ENCODE data around the gene ATG2B.

Gene ATG2B, protein sequence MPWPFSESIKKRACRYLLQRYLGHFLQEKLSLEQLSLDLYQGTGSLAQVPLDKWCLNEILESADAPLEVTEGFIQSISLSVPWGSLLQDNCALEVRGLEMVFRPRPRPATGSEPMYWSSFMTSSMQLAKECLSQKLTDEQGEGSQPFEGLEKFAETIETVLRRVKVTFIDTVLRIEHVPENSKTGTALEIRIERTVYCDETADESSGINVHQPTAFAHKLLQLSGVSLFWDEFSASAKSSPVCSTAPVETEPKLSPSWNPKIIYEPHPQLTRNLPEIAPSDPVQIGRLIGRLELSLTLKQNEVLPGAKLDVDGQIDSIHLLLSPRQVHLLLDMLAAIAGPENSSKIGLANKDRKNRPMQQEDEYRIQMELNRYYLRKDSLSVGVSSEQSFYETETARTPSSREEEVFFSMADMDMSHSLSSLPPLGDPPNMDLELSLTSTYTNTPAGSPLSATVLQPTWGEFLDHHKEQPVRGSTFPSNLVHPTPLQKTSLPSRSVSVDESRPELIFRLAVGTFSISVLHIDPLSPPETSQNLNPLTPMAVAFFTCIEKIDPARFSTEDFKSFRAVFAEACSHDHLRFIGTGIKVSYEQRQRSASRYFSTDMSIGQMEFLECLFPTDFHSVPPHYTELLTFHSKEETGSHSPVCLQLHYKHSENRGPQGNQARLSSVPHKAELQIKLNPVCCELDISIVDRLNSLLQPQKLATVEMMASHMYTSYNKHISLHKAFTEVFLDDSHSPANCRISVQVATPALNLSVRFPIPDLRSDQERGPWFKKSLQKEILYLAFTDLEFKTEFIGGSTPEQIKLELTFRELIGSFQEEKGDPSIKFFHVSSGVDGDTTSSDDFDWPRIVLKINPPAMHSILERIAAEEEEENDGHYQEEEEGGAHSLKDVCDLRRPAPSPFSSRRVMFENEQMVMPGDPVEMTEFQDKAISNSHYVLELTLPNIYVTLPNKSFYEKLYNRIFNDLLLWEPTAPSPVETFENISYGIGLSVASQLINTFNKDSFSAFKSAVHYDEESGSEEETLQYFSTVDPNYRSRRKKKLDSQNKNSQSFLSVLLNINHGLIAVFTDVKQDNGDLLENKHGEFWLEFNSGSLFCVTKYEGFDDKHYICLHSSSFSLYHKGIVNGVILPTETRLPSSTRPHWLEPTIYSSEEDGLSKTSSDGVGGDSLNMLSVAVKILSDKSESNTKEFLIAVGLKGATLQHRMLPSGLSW (N-terminal part only)

DNA sequence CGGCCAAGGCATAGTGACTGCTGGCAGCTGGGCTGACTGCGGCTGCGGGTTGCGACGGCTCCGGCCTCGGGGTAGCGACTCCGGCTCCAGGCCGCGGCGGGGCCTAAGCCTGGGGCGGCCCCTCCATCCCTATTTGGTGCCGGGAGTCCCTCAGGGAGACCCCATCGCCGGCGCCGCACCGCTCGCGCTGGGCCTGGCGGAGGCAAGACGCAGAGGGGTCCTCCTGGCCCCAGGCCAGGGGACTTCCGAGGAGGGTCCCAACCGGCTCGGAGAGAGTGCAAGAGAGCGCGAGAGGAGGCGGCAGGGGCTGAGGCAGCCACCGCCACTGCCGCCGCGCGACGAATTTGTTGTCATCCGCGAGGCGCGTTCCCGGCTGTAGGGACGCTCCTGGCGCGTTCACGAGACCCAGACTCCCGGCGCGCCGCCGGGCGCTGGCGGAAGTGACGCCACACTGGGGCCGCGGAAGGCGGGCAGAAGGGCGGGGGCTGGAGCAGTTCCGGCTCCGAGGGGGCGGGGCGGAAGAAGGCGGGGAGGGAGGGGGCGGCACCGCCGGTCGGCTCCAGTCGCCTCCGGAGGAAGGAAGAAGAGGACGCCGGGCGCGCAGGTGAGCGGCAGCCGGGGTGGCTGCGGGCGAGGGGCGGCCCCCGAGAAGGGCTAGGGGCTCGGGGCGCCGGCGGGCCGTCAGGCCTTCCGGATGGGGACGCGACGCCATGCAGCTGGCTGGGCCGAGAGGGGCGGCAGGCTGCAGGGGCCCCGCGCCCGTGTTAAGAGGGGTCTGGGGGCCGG is at the start of gene ATG2B, which contains the start of gene GSKIP:
TSS of gene ATG2B (minus strand) at position 377 of the 786 bp plus-strand sequence. CDS start at position 12, 365 bp downstream.
TSS of gene GSKIP (plus strand) at position 562 of the 786 bp plus-strand sequence. CDS start 18,722 bp downstream, outside the sequence.
- ATAC-seq (peak; percentile 87), DNase-seq (peak; percentile 97)
- Mint-ChIP-seq H3K4me1 (peaks cover 58% of the 10 kb centered on the region), H3K4me3 (peak within 1 kb of the TSS; percentile 95 to 99), H3K9me3 (no peaks in the 10 kb centered on the region), H3K27me3 (no peaks in the 10 kb centered on the region), H3K27ac (peak within 1 kb of the TSS; percentile 97 to 99)

DNA sequence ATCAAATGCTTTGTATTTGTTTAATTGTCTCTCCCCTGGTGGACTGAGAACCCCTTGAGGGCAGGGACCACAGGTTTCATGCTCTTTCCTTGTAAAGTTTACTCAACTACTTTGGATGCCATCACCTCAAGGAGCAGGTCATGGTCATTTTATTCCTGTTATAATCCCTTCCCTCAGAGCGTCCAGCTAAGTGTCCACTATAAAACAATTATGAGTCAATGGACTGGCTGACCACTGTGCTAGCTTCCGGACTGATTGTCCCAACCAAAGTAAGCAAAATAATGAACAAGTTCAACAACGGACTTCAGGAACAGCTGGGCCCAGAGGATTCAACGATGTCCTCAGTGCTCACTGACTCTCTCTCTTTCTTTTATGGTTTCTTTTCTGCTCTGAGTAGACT is 47.0 kb upstream of the ATG2B start:
- no peak overlapping the region for H3K27ac Mint-ChIP-seq
- ATAC-seq (no peak), DNase-seq (no peak)
- H3K4me3 Mint-ChIP-seq: no peak overlapping the region
- H3K27me3 Mint-ChIP-seq: peaks cover 9% of the 10 kb centered on the region
- H3K4me1 Mint-ChIP-seq: no peaks in the 10 kb centered on the region
- no peaks in the 10 kb centered on the region for H3K9me3 Mint-ChIP-seq

DNA sequence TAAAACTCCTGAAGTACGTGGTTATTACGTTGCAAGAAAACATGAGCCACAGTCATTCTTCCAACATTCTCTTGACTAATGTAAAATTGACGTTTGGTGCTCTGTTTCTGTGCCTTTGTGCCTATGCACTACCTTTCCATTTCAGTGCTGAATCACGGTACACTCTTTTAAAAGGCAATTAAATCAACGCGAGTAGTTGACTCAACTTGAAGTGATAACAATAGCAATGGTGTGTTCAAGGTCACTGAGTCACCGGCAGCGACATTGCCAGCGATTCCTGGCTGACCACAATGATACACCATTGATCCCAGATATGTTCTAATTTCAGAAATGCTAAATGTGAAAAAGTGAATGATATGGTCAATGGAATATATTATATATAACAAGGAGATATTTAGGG is 46.6 kb upstream of the ATG2B start:
- H3K4me1 Mint-ChIP-seq: no peaks in the 10 kb centered on the region
- peaks cover 9% of the 10 kb centered on the region for H3K27me3 Mint-ChIP-seq
- no peaks in the 10 kb centered on the region for H3K9me3 Mint-ChIP-seq
- DNase-seq: no peak
- no peak overlapping the region for H3K4me3 Mint-ChIP-seq
- H3K27ac Mint-ChIP-seq: no peak overlapping the region
- ATAC-seq: no peak

DNA sequence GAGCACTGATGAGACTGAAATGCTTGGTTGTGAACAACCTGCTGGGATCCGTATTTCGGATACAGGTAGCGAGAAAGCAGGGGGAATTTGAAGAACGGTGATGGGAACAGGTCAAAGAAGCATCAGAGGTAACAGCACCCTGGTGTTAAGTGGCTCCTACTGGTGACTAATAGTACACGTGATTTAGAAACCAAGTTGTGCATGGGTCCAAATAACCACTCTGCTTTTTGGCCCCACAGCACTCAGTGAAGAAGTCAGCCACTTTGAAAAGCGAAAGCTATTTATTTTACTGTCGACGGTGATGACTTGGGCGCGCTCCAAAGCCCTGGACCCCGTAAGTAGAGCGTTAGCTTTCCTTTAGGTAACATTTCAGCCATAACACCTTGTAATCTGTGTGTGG is 45.5 kb upstream of the ATG2B start:
- H3K27me3 Mint-ChIP-seq: peaks cover 8% of the 10 kb centered on the region
- H3K4me3 Mint-ChIP-seq: no peak overlapping the region
- DNase-seq (no peak), ATAC-seq (no peak)
- no peaks in the 10 kb centered on the region for H3K4me1 Mint-ChIP-seq
- H3K9me3 Mint-ChIP-seq: no peaks in the 10 kb centered on the region
- no peak overlapping the region for H3K27ac Mint-ChIP-seq

DNA sequence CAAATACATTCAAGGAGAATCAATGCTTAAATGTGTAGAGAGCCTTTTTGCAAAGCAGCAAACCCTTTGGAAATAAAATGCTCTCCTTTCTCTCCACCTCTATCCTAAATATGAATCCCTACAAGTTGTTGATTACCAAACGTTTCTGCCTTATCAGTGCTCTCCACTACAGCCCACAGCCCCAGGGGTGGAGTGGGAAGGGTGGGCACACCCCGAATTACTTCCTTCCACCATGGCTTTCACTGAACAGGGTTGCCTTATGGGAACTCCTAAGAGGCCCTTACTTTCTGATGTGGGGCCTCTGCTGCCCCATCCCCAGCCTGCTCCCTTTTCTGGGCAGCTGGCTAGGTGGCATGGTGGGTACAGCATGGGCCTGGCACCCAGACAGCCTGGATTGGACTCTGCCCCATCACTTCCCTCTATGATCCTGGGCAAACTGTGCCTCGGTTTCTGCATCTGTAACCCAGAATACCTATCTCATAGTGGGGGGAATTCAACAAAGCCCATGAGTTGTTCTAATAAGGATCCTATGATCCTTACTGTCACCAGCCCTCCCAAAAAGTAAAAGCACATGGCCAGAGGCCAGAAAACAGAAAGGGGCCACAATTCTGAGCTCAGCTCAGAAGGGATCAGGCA is 44.9 kb upstream of the ATG2B start:
- ATAC-seq: no peak
- Mint-ChIP-seq H3K27ac (no peak overlapping the region), H3K9me3 (no peaks in the 10 kb centered on the region), H3K4me1 (no peaks in the 10 kb centered on the region), H3K4me3 (no peak overlapping the region), H3K27me3 (peaks cover 2% of the 10 kb centered on the region)
- DNase-seq: no peak

DNA sequence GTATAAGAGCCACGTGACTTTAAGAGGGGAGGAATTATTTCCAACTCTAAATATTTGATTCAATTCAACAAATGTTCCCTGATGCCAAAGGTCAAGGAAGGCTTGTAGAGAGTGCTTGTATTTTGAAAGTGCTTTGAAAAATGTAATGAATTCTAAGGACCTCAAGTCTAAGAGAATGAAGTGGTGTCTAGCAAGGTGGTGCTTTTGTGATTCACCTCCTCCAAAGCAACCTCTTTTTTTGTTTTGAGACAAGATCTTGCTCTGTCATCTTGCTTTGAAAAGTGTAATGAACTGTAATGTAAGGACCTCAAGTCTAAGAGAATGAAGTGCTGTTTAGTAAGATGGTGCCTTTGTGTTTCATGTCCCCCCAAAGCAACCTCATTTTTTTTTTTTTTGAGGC is 42.5 kb upstream of the ATG2B start:
- Mint-ChIP-seq H3K9me3 (no peaks in the 10 kb centered on the region), H3K4me3 (no peak overlapping the region), H3K4me1 (no peaks in the 10 kb centered on the region), H3K27ac (no peak overlapping the region), H3K27me3 (peaks cover 8% of the 10 kb centered on the region)
- ATAC-seq (no peak), DNase-seq (no peak)

DNA sequence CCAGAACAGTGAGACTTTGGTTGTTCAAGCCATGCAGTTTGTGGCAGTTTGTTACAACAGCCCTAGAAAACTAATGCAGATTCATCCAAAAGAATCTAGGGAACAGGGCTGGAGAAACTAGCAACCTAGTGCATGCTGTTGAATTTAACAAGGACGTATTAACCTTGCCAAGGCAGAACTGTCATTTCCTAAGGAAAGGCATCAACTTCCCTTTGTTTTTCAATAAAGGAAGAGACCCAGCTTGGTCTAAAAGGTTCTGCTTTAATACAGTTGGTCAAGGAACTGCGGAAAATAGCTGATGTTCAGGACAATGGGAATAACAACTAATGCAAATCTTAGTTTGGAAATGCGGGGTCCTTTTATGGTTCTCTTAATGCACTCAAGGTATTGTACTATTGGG is 40.3 kb upstream of the ATG2B start:
- Mint-ChIP-seq H3K9me3 (no peaks in the 10 kb centered on the region), H3K27ac (no peak overlapping the region), H3K27me3 (peaks cover 10% of the 10 kb centered on the region), H3K4me1 (no peaks in the 10 kb centered on the region), H3K4me3 (no peak overlapping the region)
- no peak for DNase-seq
- no peak for ATAC-seq

DNA sequence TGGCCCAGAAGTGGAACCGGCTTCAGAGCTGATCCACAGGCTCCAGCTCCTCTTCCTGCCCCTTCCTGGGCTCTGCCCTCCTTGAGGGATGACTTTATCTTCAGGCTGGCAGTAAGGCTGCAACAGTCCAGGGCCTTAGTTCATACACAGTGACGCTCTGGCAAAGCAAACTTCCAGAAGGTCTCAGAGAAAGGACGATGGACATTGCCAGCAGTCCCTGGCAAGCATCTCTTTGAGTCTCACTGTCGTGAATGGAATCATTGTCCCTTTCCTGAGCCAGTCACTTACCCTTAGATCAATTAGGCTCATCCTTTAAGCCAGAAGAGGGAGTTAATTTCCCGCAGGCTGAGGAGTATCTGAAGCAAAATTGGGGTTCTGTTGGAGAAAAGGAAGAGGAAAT is 37.4 kb upstream of the ATG2B start:
- ATAC-seq (no peak), DNase-seq (no peak)
- peaks cover 10% of the 10 kb centered on the region for H3K27me3 Mint-ChIP-seq
- no peaks in the 10 kb centered on the region for H3K9me3 Mint-ChIP-seq
- H3K4me3 Mint-ChIP-seq: no peak overlapping the region
- H3K27ac Mint-ChIP-seq: no peak overlapping the region
- no peaks in the 10 kb centered on the region for H3K4me1 Mint-ChIP-seq

DNA sequence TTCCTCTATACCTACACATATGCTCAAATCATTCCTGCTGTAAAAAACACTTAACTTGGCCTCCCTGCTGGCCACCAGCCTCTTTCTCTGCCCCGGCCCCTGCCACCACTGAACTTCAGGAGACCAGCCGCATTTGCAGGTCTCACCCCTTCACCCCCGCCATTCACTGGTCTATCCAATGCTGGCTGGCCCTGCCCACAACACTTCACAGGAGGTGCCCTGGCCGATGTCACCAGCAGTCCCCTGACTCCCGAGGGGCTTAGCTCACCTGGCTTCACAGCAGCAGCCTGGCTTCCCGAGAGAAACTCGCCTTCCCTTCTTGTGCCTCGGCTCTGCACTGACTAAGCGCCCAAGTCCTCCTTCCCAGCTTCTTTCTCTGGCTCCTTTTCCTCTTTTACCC is 36.3 kb upstream of the ATG2B start:
- Mint-ChIP-seq H3K9me3 (no peaks in the 10 kb centered on the region), H3K27ac (peak overlapping the region in 1 of 2 donors; percentile 6), H3K4me1 (no peaks in the 10 kb centered on the region), H3K27me3 (peaks cover 10% of the 10 kb centered on the region), H3K4me3 (no peak overlapping the region)
- ATAC-seq (no peak), DNase-seq (no peak)

DNA sequence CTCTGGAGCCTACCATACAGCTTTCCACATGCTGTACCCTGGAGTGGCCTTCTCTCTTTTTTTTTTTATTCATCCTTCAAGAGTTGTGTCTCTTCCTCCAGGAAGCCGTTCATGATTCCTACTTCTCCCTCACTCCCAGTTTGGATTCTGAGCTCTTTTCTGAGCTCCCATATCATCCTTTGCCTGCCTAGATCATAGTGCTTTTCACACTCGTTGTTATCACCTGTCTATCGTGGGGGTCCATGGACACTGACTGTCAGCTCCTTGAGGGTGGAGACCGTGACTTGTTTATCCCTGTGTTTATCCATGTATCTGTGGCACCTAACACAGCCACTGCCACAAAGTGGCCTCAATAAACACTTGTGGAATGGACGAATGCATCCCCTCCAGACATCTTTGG is 35.8 kb upstream of the ATG2B start:
- H3K4me3 Mint-ChIP-seq: no peak overlapping the region
- peaks cover 10% of the 10 kb centered on the region for H3K27me3 Mint-ChIP-seq
- no peak overlapping the region for H3K27ac Mint-ChIP-seq

DNA sequence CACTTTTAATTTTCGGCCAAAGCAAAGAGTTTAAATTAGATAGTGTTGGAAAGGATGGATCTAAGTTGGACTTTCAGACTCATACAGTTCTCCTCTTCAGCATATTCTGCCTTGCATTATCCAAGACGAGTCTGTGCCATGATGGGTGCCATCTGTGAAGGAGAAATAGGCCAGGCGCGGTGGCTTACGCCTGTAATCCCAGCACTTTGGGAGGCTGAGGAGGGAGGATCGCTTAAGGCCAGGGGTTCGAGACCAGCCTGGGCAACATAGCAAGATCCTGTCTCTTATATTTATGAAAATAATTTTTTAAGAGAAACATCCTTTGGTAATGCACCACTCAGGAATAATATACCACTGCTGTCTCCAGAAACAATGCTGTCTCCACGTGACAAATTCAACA is 35.3 kb upstream of the ATG2B start:
- Mint-ChIP-seq H3K27ac (no peak overlapping the region), H3K4me1 (no peaks in the 10 kb centered on the region), H3K27me3 (peaks cover 10% of the 10 kb centered on the region), H3K9me3 (no peaks in the 10 kb centered on the region), H3K4me3 (no peak overlapping the region)
- ATAC-seq: no peak
- DNase-seq: no peak

More for the DNA sequence above, 35.8 kb upstream of the ATG2B start:
- ATAC-seq (no peak), DNase-seq (no peak)
- Mint-ChIP-seq H3K4me1 (no peaks in the 10 kb centered on the region), H3K9me3 (no peaks in the 10 kb centered on the region)

DNA sequence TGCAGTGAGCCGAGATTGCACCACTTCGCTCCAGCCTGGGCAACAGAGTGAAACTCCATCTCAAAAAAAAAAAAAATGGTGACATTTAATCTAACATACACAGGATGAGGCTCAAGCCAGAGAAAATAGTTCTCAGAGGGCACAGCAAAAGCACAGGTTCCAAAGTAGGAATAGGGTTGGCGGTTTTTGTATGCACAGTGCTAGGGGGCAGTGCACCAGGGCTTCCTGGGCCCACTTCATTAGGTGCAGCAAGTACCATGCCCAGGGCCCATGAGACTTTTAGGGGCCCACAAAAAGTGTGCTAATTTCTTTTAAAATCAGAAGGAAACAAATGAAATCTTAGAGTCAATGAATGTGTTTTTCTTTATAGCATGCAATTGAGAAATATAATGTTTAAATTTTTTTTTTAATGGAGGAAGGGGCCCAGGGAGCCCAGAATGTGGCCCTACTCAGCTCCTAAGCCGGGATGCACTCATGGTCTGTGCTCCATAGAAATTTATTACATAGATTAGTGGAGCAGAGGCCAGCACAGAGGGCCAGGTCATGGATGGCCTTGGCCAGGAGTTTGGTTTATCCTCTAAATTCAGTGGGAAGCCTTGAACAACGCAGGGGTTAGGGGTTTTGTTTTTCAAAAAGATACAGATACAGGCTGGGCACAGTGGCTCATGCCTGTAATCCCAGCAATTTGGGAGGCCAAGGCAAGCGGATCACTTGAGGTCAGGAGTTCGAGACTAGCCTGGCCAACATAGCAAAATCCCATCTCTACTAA is 31.1 kb upstream of the ATG2B start:
- H3K4me1 Mint-ChIP-seq: peaks cover 9% of the 10 kb centered on the region
- ATAC-seq: no peak
- no peak overlapping the region for H3K27ac Mint-ChIP-seq
- H3K4me3 Mint-ChIP-seq: no peak overlapping the region
- no peak for DNase-seq
- H3K27me3 Mint-ChIP-seq: peaks cover 9% of the 10 kb centered on the region
- no peaks in the 10 kb centered on the region for H3K9me3 Mint-ChIP-seq

DNA sequence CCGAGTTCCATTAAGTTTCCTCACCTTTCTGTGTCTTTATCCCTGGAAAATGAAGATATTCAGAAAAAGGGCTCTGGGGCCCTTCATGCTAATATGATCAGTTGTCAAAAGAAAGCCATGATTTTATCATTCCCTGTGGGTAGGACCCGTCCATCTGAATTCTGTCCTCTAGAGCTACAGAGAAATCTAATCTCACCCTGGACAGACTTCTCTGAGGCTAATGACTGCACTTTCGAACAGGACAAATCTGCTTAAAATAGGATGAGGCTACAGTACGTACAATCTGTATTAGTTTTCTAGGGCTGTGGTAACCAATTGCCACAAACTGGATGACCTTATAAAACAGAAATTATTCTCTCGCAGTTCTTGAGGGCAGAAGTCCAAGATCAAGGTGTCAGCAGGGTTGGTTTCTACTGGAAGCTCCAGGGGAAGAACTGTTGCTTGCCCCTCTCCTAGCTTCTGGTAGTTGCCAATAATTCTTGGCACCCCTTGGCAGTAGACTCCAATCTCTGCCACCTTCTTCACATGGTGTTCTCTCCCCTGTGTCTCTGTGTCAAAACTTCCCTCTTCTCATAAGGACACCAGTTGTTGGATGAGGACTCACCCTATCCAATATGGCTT is 30.0 kb upstream of the ATG2B start:
- Mint-ChIP-seq H3K4me3 (peak overlapping the region; percentile 81 to 94), H3K4me1 (peaks cover 9% of the 10 kb centered on the region), H3K27ac (no peak overlapping the region), H3K9me3 (no peaks in the 10 kb centered on the region), H3K27me3 (peaks cover 9% of the 10 kb centered on the region)
- no peak for ATAC-seq
- DNase-seq: no peak

Measured in stimulated activated naive CD8-positive, alpha-beta T cell treated with anti-CD3 and anti-CD28 coated beads, Interleukin-15, amount 100 ng/mL, for 72 hours (primary cell).